Tracheal epithelial cell (primary cell): ENCODE measurements around the gene CD151. TPM values are rescaled to one million over a fixed set of nuclear protein-coding genes. Genes with fewer than 3 reads are reported as not detected.

Source experiments
- total RNA-seq: library from RNA; depleted of rRNA; stranded (reverse); fragments of >200 nt; gene quantifications from 2 replicates; pipeline ENCODE4 v1.2.1, GENCODE V29; 2014

Gene CD151
- 274 and 430 TPM in 2 replicates for total RNA-seq

GRCh38 chr11:832529-833113, at the start of gene CD151:
CD151 (plus strand) TSS chr11:832952; CDS start chr11:836070, 3,118 bp downstream.

DNA sequence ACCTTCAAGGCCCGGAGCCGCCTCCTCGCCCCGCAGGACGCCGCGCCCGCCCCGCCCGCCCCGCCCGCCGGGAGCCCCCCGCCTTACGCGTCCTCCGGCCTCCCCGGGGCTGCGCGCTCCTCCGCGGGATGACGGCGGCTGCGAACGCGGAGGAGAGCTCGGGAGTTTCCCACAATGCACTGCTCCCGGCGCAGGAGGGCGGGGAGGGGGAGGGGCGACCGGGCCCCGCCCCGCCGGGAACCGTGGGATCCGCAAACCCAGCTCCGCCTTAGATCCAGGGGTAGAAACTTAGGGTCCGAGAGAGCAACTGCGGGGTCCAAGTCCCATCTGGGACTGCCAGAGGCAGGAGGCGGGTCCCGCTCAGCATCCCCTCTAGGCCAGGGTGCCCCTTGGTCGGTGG, 42.8 kb upstream of the CD151 start, which contains the start of gene CEND1:
Gene CEND1 (minus strand): TSS at position 148 of the 400 bp plus-strand sequence. CDS start 1,514 bp downstream, outside the sequence.

GRCh38 chr11:798093-798713, 34.5 kb upstream of the CD151 start, which contains the start of gene SLC25A22:
SLC25A22 (minus strand) TSS chr11:798281; CDS start chr11:795006, 3,275 bp downstream.

GRCh38 chr11:809287-810039, 23.3 kb upstream of the CD151 start, which contains the start of gene RPLP2:
RPLP2 (plus strand) TSS chr11:809967; CDS start chr11:810235, 268 bp downstream.

DNA sequence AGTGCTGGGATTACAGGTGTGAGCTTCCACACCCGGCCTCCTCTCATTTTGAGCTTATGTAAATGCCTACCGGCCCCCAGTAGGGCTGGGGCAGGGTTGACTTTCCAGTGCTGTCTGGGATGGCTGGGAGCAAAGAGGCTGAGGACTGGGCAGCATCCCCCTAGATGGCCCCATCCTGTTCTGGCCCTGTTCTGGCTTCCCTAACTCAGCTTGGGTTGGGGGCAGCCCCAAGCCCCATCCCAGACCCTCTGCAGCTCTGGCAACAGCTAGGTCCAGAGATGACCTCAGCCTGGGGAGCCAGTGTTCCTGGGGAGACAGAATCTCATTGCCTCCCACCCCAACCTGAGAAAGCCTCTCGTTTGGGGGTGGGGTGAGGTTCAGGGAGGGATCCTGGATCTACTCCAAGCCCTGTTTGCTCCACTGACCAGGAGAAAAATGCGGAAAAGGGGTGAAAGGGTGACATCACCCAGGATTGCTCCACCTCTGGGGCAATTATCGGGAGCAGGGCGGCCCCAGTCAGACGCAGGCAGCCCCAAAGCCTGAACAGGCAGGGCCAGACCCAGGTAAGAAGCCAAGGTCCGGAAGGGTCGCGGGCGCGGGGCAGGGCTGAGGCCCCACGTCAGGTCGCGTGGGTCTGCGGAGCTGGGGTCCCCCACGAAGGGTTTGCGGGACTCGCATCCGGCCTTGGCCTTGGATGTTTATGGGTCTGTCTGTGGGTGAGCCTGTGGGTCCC, 14.2 kb upstream of the CD151 start, which contains the start of gene PNPLA2:
Gene PNPLA2 (plus strand): TSS at position 519 of the 733 bp plus-strand sequence. CDS start 805 bp downstream, outside the sequence.

GRCh38 chr11:827897-828192, 4.9 kb upstream of the CD151 start, which contains the start of gene CRACR2B:
CRACR2B (plus strand) TSS chr11:827919; CDS start chr11:828608, 689 bp downstream.

DNA sequence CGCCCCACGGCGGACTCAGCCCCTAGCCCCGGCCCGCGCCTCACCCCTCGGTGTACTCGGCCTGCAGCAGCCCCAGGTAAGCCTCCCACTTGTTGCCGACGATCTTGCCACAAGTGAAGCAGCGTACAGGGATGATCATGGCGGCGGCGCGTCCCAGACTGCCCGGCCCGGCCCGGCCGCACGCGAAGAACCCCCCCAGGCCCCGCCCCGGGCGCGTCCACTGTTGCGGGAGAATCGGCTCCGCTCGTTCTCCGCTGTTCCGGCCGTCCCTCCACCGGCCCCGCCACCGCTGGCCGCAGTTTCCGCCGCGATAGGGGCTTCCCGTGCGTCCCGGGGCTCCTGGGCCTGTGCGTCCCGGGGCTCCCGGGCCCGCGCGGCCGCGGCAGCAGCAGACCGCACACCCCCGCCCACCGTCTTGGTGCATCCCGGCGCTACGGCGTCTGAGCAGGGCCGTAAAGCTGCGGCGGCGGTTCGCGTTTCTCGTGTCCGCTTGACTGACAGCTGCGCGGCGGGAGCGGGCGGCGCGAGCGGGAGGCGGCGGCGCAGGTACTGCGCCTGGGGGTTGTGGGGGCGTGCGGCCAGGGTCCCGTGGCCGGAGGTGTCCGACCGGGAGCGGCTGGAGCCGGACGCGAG, 9.7 kb downstream of the CD151 start, which contains the start of the genes POLR2L and TSPAN4:
Gene POLR2L (minus strand): TSS at position 160 of the 633 bp plus-strand sequence. CDS start 21 bp downstream, at position 139.
Gene TSPAN4 (plus strand): TSS at position 483 of the 633 bp plus-strand sequence. CDS start 7,453 bp downstream, outside the sequence.

Other genes starting within 250 kb of the CD151 start
- gene IRF7, start 217.0 kb upstream of the CD151 start, total RNA-seq: 10.8 and 21.7 TPM in 2 replicates
- not detected in 2 replicates for gene CDHR5, start 208.0 kb upstream of the CD151 start, total RNA-seq
- gene SCT, start 205.8 kb upstream of the CD151 start, total RNA-seq: not detected in 2 replicates
- not detected in 2 replicates for gene DRD4, start 195.7 kb upstream of the CD151 start, total RNA-seq
- 31.1 and 41.1 TPM in 2 replicates for gene DEAF1, start 137.7 kb upstream of the CD151 start, total RNA-seq
- 4.8 and 15.6 TPM in 2 replicates for gene TMEM80, start 137.1 kb upstream of the CD151 start, total RNA-seq
- gene EPS8L2, start 126.7 kb upstream of the CD151 start, total RNA-seq: 165 and 183 TPM in 2 replicates
- 259 and 288 TPM in 2 replicates for gene TALDO1, start 85.5 kb upstream of the CD151 start, total RNA-seq
- 19.5 and 23.2 TPM in 2 replicates for gene GATD1, start 55.5 kb upstream of the CD151 start, total RNA-seq
- not detected in 2 replicates for gene CEND1, start 42.9 kb upstream of the CD151 start, total RNA-seq
- gene SLC25A22, start 34.7 kb upstream of the CD151 start, total RNA-seq: 9.2 and 11.3 TPM in 2 replicates
- gene PIDD1, start 27.7 kb upstream of the CD151 start, total RNA-seq: 4.8 and 7.2 TPM in 2 replicates
- 347 and 511 TPM in 2 replicates for gene RPLP2, start 23.0 kb upstream of the CD151 start, total RNA-seq
- 11.1 and 11.9 TPM in 2 replicates for gene PNPLA2, start 14.0 kb upstream of the CD151 start, total RNA-seq
- gene CRACR2B, start 5.0 kb upstream of the CD151 start, total RNA-seq: 0.43 and 2.4 TPM in 2 replicates
- 15.1 and 37.4 TPM in 2 replicates for gene POLR2L, start 9.6 kb downstream of the CD151 start, total RNA-seq
- 45.0 and 53.3 TPM in 2 replicates for gene TSPAN4, start 9.9 kb downstream of the CD151 start, total RNA-seq
- gene CHID1, start 77.9 kb downstream of the CD151 start, total RNA-seq: 56.9 and 59.9 TPM in 2 replicates
- 16.4 and 17.1 TPM in 2 replicates for gene AP2A2, start 92.9 kb downstream of the CD151 start, total RNA-seq
- gene MUC6, start 203.8 kb downstream of the CD151 start, total RNA-seq: not detected in 2 replicates
- gene MUC2, start 241.9 kb downstream of the CD151 start, total RNA-seq: not detected in 2 replicates